Prostate gland (tissue), 2 donors: ENCODE measurements around the gene SIAE.

ENCODE experiments used
- CTCF ChIP-seq, 4 experiments: fragments of 200-600 bp in 2 of 4; fragments of 450-650 bp in 2 of 4; sonication (generic) in 2 of 4; IDR thresholded peaks; 1 replicate in 3 of 4; 2 replicates in 1 of 4; pipeline ENCODE4 v1.5.1; 2016 to 2019; ENCODE audit warnings: antibody characterized with exemption in 4 of 4, mild to moderate bottlenecking in 2 of 4, moderate library complexity in 2 of 4
- POLR2A ChIP-seq: fragments of 450-650 bp; IDR thresholded peaks from one replicate; pipeline ENCODE4 v1.6.1; 2016; ENCODE audit warnings: antibody characterized with exemption, mild to moderate bottlenecking
- POLR2AphosphoS5 ChIP-seq: sonication (generic); formaldehyde crosslinking; IDR thresholded peaks from one replicate; pipeline ENCODE4 v1.6.1; 2017; ENCODE audit warnings: antibody characterized with exemption

- TF ChIP-seq CTCF (IDR thresholded peaks at IDR 0.05) (no peak), POLR2A (no peak), POLR2AphosphoS5 (no peak)
These were observed 2.8 kb downstream of the SIAE start for GRCh38 chr11:124670732-124671131.
